ENCODE measurements around the gene SLC35B2. TPM values are rescaled to one million over a fixed set of nuclear protein-coding genes. Genes with fewer than 3 reads are reported as not detected.

The SLC35B2 gene
- total and polyA plus RNA-seq, 9 of the 15 experiments (the other 6 are each of a cell fraction or from before 2014, with no cell fraction given), result 14.5 to 59.1 (median 47.1) TPM

DNA sequence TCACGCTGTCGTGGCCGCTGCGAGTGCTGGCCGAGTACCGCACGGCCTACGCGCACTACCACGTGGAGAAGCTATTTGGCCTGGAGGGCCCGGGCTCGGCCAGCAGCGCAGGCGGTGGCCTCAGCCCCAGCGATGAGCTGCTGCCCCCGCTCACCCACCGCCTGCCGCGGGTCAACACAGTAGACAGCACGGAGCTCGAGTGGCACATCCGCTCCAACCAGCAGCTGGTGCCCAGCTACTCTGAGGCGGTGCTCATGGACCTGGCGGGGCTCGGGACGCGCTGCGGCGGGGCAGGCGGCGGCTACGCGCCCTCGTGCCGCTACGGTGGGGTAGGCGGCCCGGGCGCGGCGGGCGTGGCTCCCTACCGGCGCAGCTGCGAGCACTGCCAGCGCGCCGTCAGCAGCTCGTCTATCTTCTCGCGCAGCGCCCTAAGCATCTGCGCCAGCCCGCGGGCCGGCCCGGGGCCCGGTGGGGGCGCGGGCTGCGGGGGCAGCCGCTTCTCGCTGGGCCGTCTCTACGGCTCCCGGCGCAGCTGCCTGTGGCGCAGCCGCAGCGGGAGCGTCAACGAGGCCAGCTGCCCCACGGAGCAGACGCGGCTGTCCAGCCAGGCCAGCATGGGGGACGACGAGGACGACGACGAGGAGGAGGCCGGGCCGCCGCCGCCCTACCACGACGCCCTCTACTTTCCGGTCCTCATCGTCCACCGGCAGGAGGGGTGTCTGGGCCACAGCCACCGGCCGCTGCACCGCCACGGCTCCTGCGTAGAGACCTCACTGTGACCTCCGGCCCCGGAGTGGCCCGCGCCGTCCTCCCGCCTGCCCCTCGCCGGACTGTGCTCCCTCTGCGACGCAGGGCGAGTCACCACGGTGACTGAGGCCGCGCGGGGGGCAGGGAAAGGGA, 18.7 kb upstream of the SLC35B2 start (continued):
- TF ChIP-seq NR2F6 (CRISPR knock-in tag; IDR thresholded peaks at IDR 0.05) (no peak), HCFC1 (IDR thresholded peaks at IDR 0.05; ENCODE audit: low read depth, low read length) (no peak), JUNB (CRISPR knock-in tag; conservative IDR thresholded peaks at IDR 0.05) (no peak), FOS (IDR thresholded peaks at IDR 0.05; ENCODE audit: extremely low read depth, insufficient read length) (no peak), MED1 (CRISPR knock-in tag; IDR thresholded peaks at IDR 0.05; ENCODE audit: borderline replicate concordance) (no peak)
- TF ChIP-seq, protein P1, sequence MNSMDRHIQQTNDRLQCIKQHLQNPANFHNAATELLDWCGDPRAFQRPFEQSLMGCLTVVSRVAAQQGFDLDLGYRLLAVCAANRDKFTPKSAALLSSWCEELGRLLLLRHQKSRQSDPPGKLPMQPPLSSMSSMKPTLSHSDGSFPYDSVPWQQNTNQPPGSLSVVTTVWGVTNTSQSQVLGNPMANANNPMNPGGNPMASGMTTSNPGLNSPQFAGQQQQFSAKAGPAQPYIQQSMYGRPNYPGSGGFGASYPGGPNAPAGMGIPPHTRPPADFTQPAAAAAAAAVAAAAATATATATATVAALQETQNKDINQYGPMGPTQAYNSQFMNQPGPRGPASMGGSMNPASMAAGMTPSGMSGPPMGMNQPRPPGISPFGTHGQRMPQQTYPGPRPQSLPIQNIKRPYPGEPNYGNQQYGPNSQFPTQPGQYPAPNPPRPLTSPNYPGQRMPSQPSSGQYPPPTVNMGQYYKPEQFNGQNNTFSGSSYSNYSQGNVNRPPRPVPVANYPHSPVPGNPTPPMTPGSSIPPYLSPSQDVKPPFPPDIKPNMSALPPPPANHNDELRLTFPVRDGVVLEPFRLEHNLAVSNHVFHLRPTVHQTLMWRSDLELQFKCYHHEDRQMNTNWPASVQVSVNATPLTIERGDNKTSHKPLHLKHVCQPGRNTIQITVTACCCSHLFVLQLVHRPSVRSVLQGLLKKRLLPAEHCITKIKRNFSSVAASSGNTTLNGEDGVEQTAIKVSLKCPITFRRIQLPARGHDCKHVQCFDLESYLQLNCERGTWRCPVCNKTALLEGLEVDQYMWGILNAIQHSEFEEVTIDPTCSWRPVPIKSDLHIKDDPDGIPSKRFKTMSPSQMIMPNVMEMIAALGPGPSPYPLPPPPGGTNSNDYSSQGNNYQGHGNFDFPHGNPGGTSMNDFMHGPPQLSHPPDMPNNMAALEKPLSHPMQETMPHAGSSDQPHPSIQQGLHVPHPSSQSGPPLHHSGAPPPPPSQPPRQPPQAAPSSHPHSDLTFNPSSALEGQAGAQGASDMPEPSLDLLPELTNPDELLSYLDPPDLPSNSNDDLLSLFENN (IDR thresholded peaks at IDR 0.05; ENCODE audit: low read depth in 2 of 2, low read length in 2 of 2), result no peak

All from K562 (cell line).